Suppressor macrophage treated with lipopolysaccharide for 1 hour (primary cell): Measurements from ENCODE around the gene TMEM183A.
A peak's percentile ranks its signal among the peaks of the same experiment; 100 is the strongest.
"Not testable (repeated sequence)": the region's sequence is repeated elsewhere in the genome, so short reads cannot be mapped to it uniquely, and the experiment has no call there.

Experiments
- DNase-seq, 3 donors: peaks; one replicate each; pipeline ENCODE4 v3.0.0-alpha.2; 2020 to 2022

Gene TMEM183A

GRCh38 chr1:203006948-203007871 is at the start of gene TMEM183A:
Gene TMEM183A (plus strand): TSS chr1:203007374. CDS start chr1:203007466, 92 bp downstream.
- peak; percentile 98 to 99 (median 98) for DNase-seq

GRCh38 chr1:202957733-202958543 is 49.2 kb upstream of the TMEM183A start, which contains the start of gene ADIPOR1:
Gene ADIPOR1 (minus strand): TSS chr1:202958312. CDS start chr1:202951070, 7,242 bp downstream.
- DNase-seq = peak; percentile 90 to 97 (median 93)

- DNase-seq = no peak
These were observed 48.5 kb upstream of the TMEM183A start for GRCh38 chr1:202958544-202959275.

GRCh38 chr1:202959276-202959620 is 47.9 kb upstream of the TMEM183A start:
- DNase-seq = no peak

GRCh38 chr1:202961220-202961880 is 45.8 kb upstream of the TMEM183A start:
- no peak for DNase-seq

GRCh38 chr1:202964791-202965410 is 42.3 kb upstream of the TMEM183A start:
- DNase-seq = no peak

GRCh38 chr1:202965422-202965821 is 41.8 kb upstream of the TMEM183A start:
- DNase-seq = no peak

GRCh38 chr1:202966006-202966898 is 40.9 kb upstream of the TMEM183A start:
- DNase-seq = peak in 1 of 3 donors; percentile 51

GRCh38 chr1:202967684-202968281 is 39.4 kb upstream of the TMEM183A start:
- peak; percentile 58 to 70 (median 62) for DNase-seq

GRCh38 chr1:202968351-202968750 is 38.8 kb upstream of the TMEM183A start:
- no peak for DNase-seq

- DNase-seq = peak; percentile 89 to 92 (median 90)
These were observed 38.3 kb upstream of the TMEM183A start for GRCh38 chr1:202968895-202969295.

- no peak for DNase-seq
These were observed 35.1 kb upstream of the TMEM183A start for GRCh38 chr1:202972046-202972445.

GRCh38 chr1:202974856-202975255 is 32.3 kb upstream of the TMEM183A start:
- peak in 1 of 3 donors; percentile 64 for DNase-seq

- DNase-seq = peak in 2 of 3 donors; percentile 57 to 61
These were observed 30.5 kb upstream of the TMEM183A start for GRCh38 chr1:202976633-202977032.

GRCh38 chr1:202979459-202979858 is 27.7 kb upstream of the TMEM183A start:
- DNase-seq = no peak

GRCh38 chr1:202981939-202982338 is 25.2 kb upstream of the TMEM183A start:
- DNase-seq = no peak

- peak; percentile 44 to 77 (median 62) for DNase-seq
These were observed 24.3 kb upstream of the TMEM183A start for GRCh38 chr1:202982715-202983430.

- not testable (repeated sequence) for DNase-seq
These were observed 21.1 kb upstream of the TMEM183A start for GRCh38 chr1:202986120-202986519.

- no peak for DNase-seq
These were observed 19.9 kb upstream of the TMEM183A start for GRCh38 chr1:202987255-202987654.
